ENCODE data around the gene EPGN. TPM values are rescaled to one million over a fixed set of nuclear protein-coding genes. Genes with fewer than 3 reads are reported as not detected.

EPGN gene
- 0.50 TPM in 1 of 5 replicates, not detected in the others for total RNA-seq (2022; extraction: Qiagen RNA extraction)

GRCh38 chr4:74308215-74308614, at the start of gene EPGN:
TSS of gene EPGN (plus strand) at chr4:74308470. CDS start at chr4:74308534, 64 bp downstream.

GRCh38 chr4:74364652-74365491, 56.6 kb downstream of the EPGN start, which contains the start of gene EREG:
TSS of gene EREG (plus strand) at chr4:74365145. CDS start at chr4:74365309, 164 bp downstream.

Other genes with a start within 250 kb of the EPGN start
- 9.2 to 14.6 TPM (median 11.2 TPM) in 5 replicates for gene CXCL2, start 209.3 kb upstream of the EPGN start, total RNA-seq (2022; extraction: Qiagen RNA extraction)
- 7.9 to 10.2 TPM (median 8.9 TPM) in 5 replicates for gene MTHFD2L, start 150.4 kb upstream of the EPGN start, total RNA-seq (2022; extraction: Qiagen RNA extraction)
- gene EREG, start 56.7 kb downstream of the EPGN start, total RNA-seq (2022; extraction: Qiagen RNA extraction), result 10.2 to 16.9 TPM (median 13.1 TPM) in 5 replicates
- gene AREG, start 136.7 kb downstream of the EPGN start, total RNA-seq (2022; extraction: Qiagen RNA extraction), result 26.1 to 32.1 TPM (median 28.2 TPM) in 5 replicates

All from A549 treated with Hydrocortisone at 1 μM for 4 hours (cell line).